MM.1S (cell line): ENCODE results near the gene MACROD1.

Experiments
- EZH2 ChIP-seq: fragments of 300-600 bp; sonication (generic); optimal IDR thresholded peaks from 2 replicates; pipeline ENCODE3; 2017; ENCODE audit warnings: low read depth, mild to moderate bottlenecking, antibody characterized with exemption, low read length, mixed read lengths
- TF ChIP-seq, protein P1 (sequence below): fragments of 300-600 bp; sonication (generic); IDR thresholded peaks from 2 replicates; pipeline ENCODE4 v1.5.1; 2016; ENCODE audit warnings: antibody characterized with exemption, low read length, mixed read lengths

DNA sequence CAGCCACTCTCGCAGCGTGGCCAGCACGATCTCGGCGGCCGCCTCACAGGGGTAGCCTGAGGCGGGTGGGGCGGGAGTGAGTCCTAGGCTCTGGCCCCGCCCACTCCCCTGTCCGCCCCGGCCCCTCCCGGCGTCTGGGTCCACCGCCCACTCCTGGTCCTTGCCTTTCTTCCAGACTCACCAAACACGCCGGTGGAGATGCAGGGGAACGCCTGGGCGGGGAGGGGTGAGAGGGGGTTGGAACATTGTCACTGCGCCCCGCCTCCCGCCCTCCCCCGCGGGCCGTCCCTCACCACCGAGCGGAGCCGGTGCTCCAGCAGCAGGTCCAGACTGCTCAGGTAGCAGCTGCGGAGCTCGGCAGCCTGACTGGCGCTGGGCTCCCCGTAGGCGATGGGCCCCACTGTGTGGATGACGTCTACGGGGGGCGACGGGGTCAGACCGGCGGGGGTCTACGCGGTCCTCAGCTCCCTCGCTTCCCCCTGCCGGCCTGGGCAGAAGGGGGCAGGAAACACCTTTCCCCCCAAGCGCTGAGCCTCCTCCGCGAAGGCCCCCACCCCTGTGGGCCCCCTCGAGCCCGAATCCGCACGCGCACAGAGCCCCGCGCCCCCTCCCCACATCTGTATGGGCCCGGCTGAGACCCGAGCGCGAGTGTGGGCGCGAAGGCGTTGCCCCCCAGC is 166.4 kb downstream of the MACROD1 start:
- TF ChIP-seq, protein P1, sequence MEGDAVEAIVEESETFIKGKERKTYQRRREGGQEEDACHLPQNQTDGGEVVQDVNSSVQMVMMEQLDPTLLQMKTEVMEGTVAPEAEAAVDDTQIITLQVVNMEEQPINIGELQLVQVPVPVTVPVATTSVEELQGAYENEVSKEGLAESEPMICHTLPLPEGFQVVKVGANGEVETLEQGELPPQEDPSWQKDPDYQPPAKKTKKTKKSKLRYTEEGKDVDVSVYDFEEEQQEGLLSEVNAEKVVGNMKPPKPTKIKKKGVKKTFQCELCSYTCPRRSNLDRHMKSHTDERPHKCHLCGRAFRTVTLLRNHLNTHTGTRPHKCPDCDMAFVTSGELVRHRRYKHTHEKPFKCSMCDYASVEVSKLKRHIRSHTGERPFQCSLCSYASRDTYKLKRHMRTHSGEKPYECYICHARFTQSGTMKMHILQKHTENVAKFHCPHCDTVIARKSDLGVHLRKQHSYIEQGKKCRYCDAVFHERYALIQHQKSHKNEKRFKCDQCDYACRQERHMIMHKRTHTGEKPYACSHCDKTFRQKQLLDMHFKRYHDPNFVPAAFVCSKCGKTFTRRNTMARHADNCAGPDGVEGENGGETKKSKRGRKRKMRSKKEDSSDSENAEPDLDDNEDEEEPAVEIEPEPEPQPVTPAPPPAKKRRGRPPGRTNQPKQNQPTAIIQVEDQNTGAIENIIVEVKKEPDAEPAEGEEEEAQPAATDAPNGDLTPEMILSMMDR = no peak
- TF ChIP-seq EZH2 = no peak
